ENCODE data around the gene ASMTL.
"Not testable (repeated sequence)": the region's sequence is repeated elsewhere in the genome, so short reads cannot be mapped to it uniquely, and the experiment has no call there.

Gene ASMTL

GRCh38 chrX:1385253-1386223, 67.2 kb downstream of the ASMTL start:
- Mint-ChIP-seq H3K4me1 (peaks cover 18% of the 10 kb centered on the region), H3K36me3 (peaks cover 17% of the 10 kb centered on the region), H3K27me3 (no peaks in the 10 kb centered on the region), H3K27ac (peak overlapping the region; percentile 68), H3K9me3 (no peaks in the 10 kb centered on the region), H3K4me3 (peak overlapping the region; percentile 30)

- H3K36me3 Mint-ChIP-seq = peaks cover 17% of the 10 kb centered on the region
These were observed 68.0 kb downstream of the ASMTL start for GRCh38 chrX:1384658-1385252.

GRCh38 chrX:1380672-1381233, 72.0 kb downstream of the ASMTL start:
- Mint-ChIP-seq H3K27ac (no peak overlapping the region), H3K4me1 (peaks cover 4% of the 10 kb centered on the region), H3K4me3 (no peak overlapping the region), H3K36me3 (peaks cover 4% of the 10 kb centered on the region), H3K9me3 (no peaks in the 10 kb centered on the region), H3K27me3 (no peaks in the 10 kb centered on the region)

More at GRCh38 chrX:1384658-1385252, 68.0 kb downstream of the ASMTL start:
- Mint-ChIP-seq H3K27me3 (no peaks in the 10 kb centered on the region), H3K9me3 (no peaks in the 10 kb centered on the region), H3K4me1 (peaks cover 23% of the 10 kb centered on the region), H3K27ac (peak overlapping the region; percentile 68), H3K4me3 (no peak overlapping the region)

GRCh38 chrX:1378306-1378759, 74.4 kb downstream of the ASMTL start:
- peaks cover 4% of the 10 kb centered on the region for H3K4me1 Mint-ChIP-seq
- H3K27ac Mint-ChIP-seq = peak overlapping the region; percentile 55
- no peaks in the 10 kb centered on the region for H3K27me3 Mint-ChIP-seq
- H3K36me3 Mint-ChIP-seq = no peaks in the 10 kb centered on the region
- H3K4me3 Mint-ChIP-seq = no peak overlapping the region
- no peaks in the 10 kb centered on the region for H3K9me3 Mint-ChIP-seq

GRCh38 chrX:1368385-1368698, 84.4 kb downstream of the ASMTL start:
- Mint-ChIP-seq H3K27me3 (no peaks in the 10 kb centered on the region), H3K9me3 (no peaks in the 10 kb centered on the region), H3K4me3 (no peak overlapping the region), H3K4me1 (no peaks in the 10 kb centered on the region), H3K27ac (no peak overlapping the region), H3K36me3 (no peaks in the 10 kb centered on the region)

GRCh38 chrX:1366363-1366762, 86.3 kb downstream of the ASMTL start:
- not testable (repeated sequence) for H3K9me3 Mint-ChIP-seq, H3K4me1 Mint-ChIP-seq, H3K36me3 Mint-ChIP-seq, H3K4me3 Mint-ChIP-seq, H3K27ac Mint-ChIP-seq, H3K27me3 Mint-ChIP-seq

- H3K27me3 Mint-ChIP-seq = no peaks in the 10 kb centered on the region
- no peaks in the 10 kb centered on the region for H3K4me1 Mint-ChIP-seq
- no peak overlapping the region for H3K4me3 Mint-ChIP-seq
- peak overlapping the region; percentile 4 for H3K27ac Mint-ChIP-seq
- H3K36me3 Mint-ChIP-seq = peaks cover 18% of the 10 kb centered on the region
- no peaks in the 10 kb centered on the region for H3K9me3 Mint-ChIP-seq
These were observed 90.8 kb downstream of the ASMTL start for GRCh38 chrX:1361910-1362309.

GRCh38 chrX:1361275-1361674, 91.4 kb downstream of the ASMTL start:
- Mint-ChIP-seq H3K27ac (peak overlapping the region; percentile 25), H3K36me3 (peaks cover 18% of the 10 kb centered on the region), H3K4me1 (no peaks in the 10 kb centered on the region), H3K27me3 (no peaks in the 10 kb centered on the region), H3K9me3 (no peaks in the 10 kb centered on the region), H3K4me3 (no peak overlapping the region)

GRCh38 chrX:1360171-1360570, 92.5 kb downstream of the ASMTL start:
- Mint-ChIP-seq H3K36me3 (peaks cover 18% of the 10 kb centered on the region), H3K4me1 (no peaks in the 10 kb centered on the region), H3K9me3 (no peaks in the 10 kb centered on the region), H3K27ac (peak overlapping the region; percentile 35), H3K27me3 (no peaks in the 10 kb centered on the region), H3K4me3 (no peak overlapping the region)

GRCh38 chrX:1359477-1359873, 93.2 kb downstream of the ASMTL start:
- H3K9me3 Mint-ChIP-seq = no peaks in the 10 kb centered on the region
- H3K36me3 Mint-ChIP-seq = peaks cover 18% of the 10 kb centered on the region
- peak overlapping the region; percentile 80 for H3K27ac Mint-ChIP-seq
- H3K4me1 Mint-ChIP-seq = no peaks in the 10 kb centered on the region
- H3K4me3 Mint-ChIP-seq = no peak overlapping the region
- no peaks in the 10 kb centered on the region for H3K27me3 Mint-ChIP-seq

- Mint-ChIP-seq H3K27me3 (no peaks in the 10 kb centered on the region), H3K36me3 (peaks cover 18% of the 10 kb centered on the region), H3K9me3 (no peaks in the 10 kb centered on the region), H3K4me1 (no peaks in the 10 kb centered on the region), H3K4me3 (no peak overlapping the region), H3K27ac (peak overlapping the region; percentile 80)
These were observed 93.8 kb downstream of the ASMTL start for GRCh38 chrX:1358793-1359476.

GRCh38 chrX:1357993-1358392, 94.7 kb downstream of the ASMTL start:
- peaks cover 18% of the 10 kb centered on the region for H3K36me3 Mint-ChIP-seq

GRCh38 chrX:1355131-1356046, 97.3 kb downstream of the ASMTL start:
- Mint-ChIP-seq H3K4me1 (no peaks in the 10 kb centered on the region), H3K36me3 (peaks cover 12% of the 10 kb centered on the region), H3K27me3 (no peaks in the 10 kb centered on the region), H3K27ac (no peak overlapping the region), H3K9me3 (no peaks in the 10 kb centered on the region), H3K4me3 (no peak overlapping the region)

More at GRCh38 chrX:1357993-1358392, 94.7 kb downstream of the ASMTL start:
- H3K4me3 Mint-ChIP-seq = no peak overlapping the region
- no peaks in the 10 kb centered on the region for H3K27me3 Mint-ChIP-seq
- no peak overlapping the region for H3K27ac Mint-ChIP-seq
- H3K9me3 Mint-ChIP-seq = no peaks in the 10 kb centered on the region
- H3K4me1 Mint-ChIP-seq = no peaks in the 10 kb centered on the region

- Mint-ChIP-seq H3K4me3 (no peak overlapping the region), H3K4me1 (no peaks in the 10 kb centered on the region), H3K27me3 (no peaks in the 10 kb centered on the region), H3K36me3 (peaks cover 3% of the 10 kb centered on the region), H3K27ac (no peak overlapping the region), H3K9me3 (no peaks in the 10 kb centered on the region)
These were observed 98.4 kb downstream of the ASMTL start for GRCh38 chrX:1354036-1355019.
